Uterus (tissue), 4 donors: Measurements from ENCODE around the gene COPS3. TPM values are rescaled to one million over a fixed set of nuclear protein-coding genes. Genes with fewer than 3 reads are reported as not detected.

Experiments used
- DNase-seq, 2 donors: peaks; one replicate each; pipeline ENCODE4 v3.0.0-alpha.2; 2019 to 2020
- H3K27ac ChIP-seq, 2 donors: fragments of 200-600 bp; sonication (generic); 1 replicate in 1 of 2; 2 replicates in 1 of 2; pipeline ENCODE4 v1.5.1; 2016 to 2018
- H3K27me3 ChIP-seq, 2 donors: fragments of 200-600 bp; sonication (generic); one replicate each; pipeline ENCODE4 v1.5.1; 2018 to 2019; ENCODE audit warnings: control low read depth in 1 of 2
- H3K36me3 ChIP-seq, 2 donors: fragments of 200-600 bp; sonication (generic); one replicate each; pipeline ENCODE4 v1.5.1; 2019; ENCODE audit warnings: control low read depth in 1 of 2
- H3K4me1 ChIP-seq, 2 donors: fragments of 200-600 bp; sonication (generic); one replicate each; pipeline ENCODE4 v1.5.1; 2018 to 2019; ENCODE audit warnings: control low read depth in 1 of 2
- H3K4me3 ChIP-seq, 2 donors: fragments of 200-600 bp; sonication (generic); 1 replicate in 1 of 2; 2 replicates in 1 of 2; pipeline ENCODE4 v1.5.1; 2018 to 2019; ENCODE audit warnings: mild to moderate bottlenecking in 1 of 2
- H3K9me3 ChIP-seq, 2 donors: fragments of 200-600 bp; sonication (generic); one replicate each; pipeline ENCODE4 v1.5.1; 2019; ENCODE audit warnings: control low read depth in 1 of 2
- CTCF ChIP-seq, 4 experiments: fragments of 200-600 bp in 2 of 4; fragments of 450-650 bp in 2 of 4; sonication (generic) in 2 of 4; IDR thresholded peaks; one replicate each; pipeline ENCODE4 v1.5.1; 2016 to 2019; ENCODE audit warnings: antibody characterized with exemption in 4 of 4, mild to moderate bottlenecking in 2 of 4, moderate library complexity in 1 of 4
- POLR2A ChIP-seq, 2 donors: fragments of 450-650 bp; IDR thresholded peaks; one replicate each; pipeline ENCODE4 v1.6.1; 2016; ENCODE audit warnings: antibody characterized with exemption in 2 of 2, mild to moderate bottlenecking in 1 of 2, moderate library complexity in 1 of 2
- intact Hi-C: fragments of 100-400 bp; cut with DNase I; formaldehyde crosslinking; loops from one replicate; pipeline ENCODE4 v1.15.1; 2023; ENCODE audit warnings: low total_unique reads
- total RNA-seq, 4 donors: library from RNA; depleted of rRNA in 3 of 4; stranded (reverse); fragments of >200 nt in 3 of 4; gene quantifications; one replicate each; pipeline versions ENCODE4 v1.1.0 to v1.2.4, GENCODE V29; 2014 to 2023
- donor health status: DM: yes; HTN: yes; CAD: no.

COPS3 gene
- total RNA-seq, 4 donors from 2014 or later = 13.1 to 83.3 (median 49.4) TPM

GRCh38 chr17:17320188-17320910, 39.3 kb upstream of the COPS3 start:
- Histone ChIP-seq H3K27ac (no peak overlapping the region), H3K36me3 (no peaks in the 10 kb centered on the region), H3K4me1 (no peaks in the 10 kb centered on the region), H3K4me3 (no peak overlapping the region), H3K9me3 (no peaks in the 10 kb centered on the region), H3K27me3 (no peaks in the 10 kb centered on the region)
- TF ChIP-seq POLR2A (IDR thresholded peaks at IDR 0.05) = no peak
- no peak for TF ChIP-seq CTCF (IDR thresholded peaks at IDR 0.05)
- DNase-seq = no peak
- intact Hi-C loops = no loop called here

GRCh38 chr17:17315142-17315821, 34.2 kb upstream of the COPS3 start:
- Histone ChIP-seq H3K27me3 (no peaks in the 10 kb centered on the region), H3K27ac (no peak overlapping the region), H3K36me3 (no peaks in the 10 kb centered on the region), H3K9me3 (no peaks in the 10 kb centered on the region), H3K4me1 (no peaks in the 10 kb centered on the region), H3K4me3 (no peak overlapping the region)
- no peak for DNase-seq
- TF ChIP-seq CTCF (IDR thresholded peaks at IDR 0.05) (no peak), POLR2A (IDR thresholded peaks at IDR 0.05) (no peak)
- intact Hi-C loops = no loop called here

GRCh38 chr17:17314501-17315071, 33.5 kb upstream of the COPS3 start:
- TF ChIP-seq POLR2A (IDR thresholded peaks at IDR 0.05) (no peak), CTCF (IDR thresholded peaks at IDR 0.05) (no peak)
- H3K4me3 ChIP-seq = no peak overlapping the region
- no peaks in the 10 kb centered on the region for H3K4me1 ChIP-seq
- intact Hi-C loops = no loop called here
- no peaks in the 10 kb centered on the region for H3K27me3 ChIP-seq
- no peaks in the 10 kb centered on the region for H3K9me3 ChIP-seq
- no peak for DNase-seq
- H3K27ac ChIP-seq = no peak overlapping the region
- no peaks in the 10 kb centered on the region for H3K36me3 ChIP-seq

GRCh38 chr17:17313350-17313991, 32.4 kb upstream of the COPS3 start:
- intact Hi-C loops = no loop called here
- Histone ChIP-seq H3K27me3 (no peaks in the 10 kb centered on the region), H3K4me1 (no peaks in the 10 kb centered on the region), H3K27ac (no peak overlapping the region), H3K36me3 (no peaks in the 10 kb centered on the region), H3K4me3 (no peak overlapping the region), H3K9me3 (no peaks in the 10 kb centered on the region)
- no peak for DNase-seq
- TF ChIP-seq CTCF (IDR thresholded peaks at IDR 0.05) (peak in 3 of 4 experiments; percentile 17 to 22 (median 20)), POLR2A (IDR thresholded peaks at IDR 0.05) (no peak)
